ELF-1 (cell line): Measurements from ENCODE around the gene GDI2.
A peak's percentile ranks its signal among the peaks of the same experiment; 100 is the strongest.
"Not testable (repeated sequence)": the region's sequence is repeated elsewhere in the genome, so short reads cannot be mapped to it uniquely, and the experiment has no call there.

Experiments used
- DNase-seq: peaks from one replicate; pipeline ENCODE4 v3.0.0-alpha.2; 2016; ENCODE audit warnings: low read depth, low spot score

The GDI2 gene

DNA sequence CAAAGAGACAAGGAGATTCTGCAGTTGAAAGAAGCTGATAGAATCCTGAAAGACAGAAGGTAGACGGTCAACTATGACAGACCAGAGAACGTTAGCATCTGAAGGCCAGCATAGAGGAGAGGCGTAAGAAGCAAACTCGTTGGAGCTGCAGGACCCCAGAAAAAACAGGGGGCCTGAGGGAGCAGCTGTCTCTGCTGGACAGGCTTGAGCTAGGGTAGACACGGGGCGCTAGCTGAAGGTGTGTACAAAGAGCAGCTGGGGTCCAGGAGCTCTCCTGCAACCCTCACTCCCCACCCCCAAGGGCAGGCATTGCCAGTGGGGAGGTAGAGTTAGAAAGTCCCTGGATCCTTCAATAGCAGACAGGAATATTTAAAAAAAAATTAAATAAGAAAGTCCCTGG lies 14.6 kb upstream of the GDI2 start:
- no peak for DNase-seq

DNA sequence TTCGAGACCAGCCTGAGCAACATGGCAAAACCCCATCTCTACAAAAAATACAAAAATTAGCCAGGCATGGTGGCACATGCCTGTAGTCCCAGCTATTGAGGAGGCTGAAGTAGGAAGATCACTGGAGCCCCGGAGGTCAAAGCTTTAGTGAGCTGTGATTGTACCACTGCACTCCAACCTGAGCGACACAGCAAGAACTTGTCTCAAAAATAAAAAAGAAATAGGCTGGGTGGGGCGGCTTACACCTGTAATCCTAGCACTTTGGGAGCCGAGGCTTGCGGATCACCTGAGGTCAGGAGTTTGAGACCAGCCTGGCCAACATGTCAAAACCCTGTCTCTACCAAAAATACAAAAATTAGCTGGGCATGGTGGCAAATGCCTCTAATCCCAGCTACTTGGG lies 13.3 kb upstream of the GDI2 start:
- not testable (repeated sequence) for DNase-seq

DNA sequence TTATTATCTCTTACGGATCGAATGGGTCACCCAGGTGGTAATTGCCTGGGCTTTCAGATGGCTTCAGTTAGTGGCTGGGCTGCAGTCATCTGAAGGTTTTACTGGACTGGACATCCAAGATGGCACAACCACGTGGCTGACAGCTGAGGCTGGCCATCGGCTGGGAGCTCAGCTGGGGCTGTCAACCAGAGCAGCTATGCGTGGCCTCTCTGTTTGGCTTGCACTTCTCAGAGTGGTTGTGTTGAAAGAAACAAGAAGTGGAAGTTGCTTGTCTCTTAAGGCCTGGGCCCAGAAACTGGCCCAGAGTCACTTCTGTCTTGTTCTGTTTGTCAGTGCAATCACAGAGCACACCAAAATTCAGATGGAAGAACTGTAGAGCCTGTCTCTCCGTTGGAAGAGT lies 5.7 kb upstream of the GDI2 start:
- no peak for DNase-seq

DNA sequence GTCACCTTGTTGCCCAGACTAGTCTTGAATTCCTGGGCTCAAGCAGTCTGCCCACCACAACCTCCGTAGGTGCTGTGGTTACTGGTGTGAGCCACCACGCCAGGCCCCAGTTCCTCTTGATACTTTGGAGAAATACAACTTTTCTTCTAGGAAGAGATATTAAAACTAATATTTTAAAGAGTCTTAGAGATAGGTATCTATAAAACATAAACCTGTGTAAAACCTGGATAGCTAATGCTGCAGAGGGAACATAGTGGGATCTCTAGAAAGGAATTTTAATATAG lies 4.8 kb upstream of the GDI2 start:
- DNase-seq = no peak

DNA sequence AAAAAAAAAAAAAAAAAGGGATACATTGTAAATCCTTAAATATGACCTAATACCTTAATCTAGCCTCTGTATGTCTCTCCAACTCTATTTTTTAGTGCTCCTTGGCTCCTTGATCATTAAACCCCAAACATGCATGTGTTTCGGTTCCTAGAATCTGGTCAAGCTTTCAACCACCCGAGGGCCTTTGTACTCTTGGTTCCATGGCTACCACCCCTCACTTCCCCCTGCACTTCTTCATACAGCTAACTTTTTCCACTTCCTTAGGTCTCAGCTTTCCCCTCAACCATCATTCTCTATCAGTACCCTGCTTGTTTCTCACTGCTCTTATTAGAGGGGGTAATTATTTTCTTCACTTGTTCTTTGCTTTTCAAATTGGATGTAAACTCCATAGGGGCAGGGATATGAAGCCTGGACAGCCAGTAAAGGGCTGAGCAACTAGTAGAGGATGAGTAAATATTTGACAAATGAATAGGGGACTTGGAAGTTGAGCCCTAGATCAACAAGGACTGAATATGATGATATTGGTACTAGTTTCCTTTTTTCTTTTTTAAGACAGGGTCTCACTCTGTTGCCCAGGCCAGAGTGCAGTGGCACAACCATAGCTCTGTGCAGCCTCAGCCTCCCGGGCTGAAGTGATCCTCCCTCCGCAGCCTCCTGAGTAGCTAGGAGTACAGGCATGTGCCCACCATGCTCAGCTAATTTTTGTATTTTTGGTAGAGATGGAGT lies 4.3 kb upstream of the GDI2 start:
- DNase-seq = no peak

DNA sequence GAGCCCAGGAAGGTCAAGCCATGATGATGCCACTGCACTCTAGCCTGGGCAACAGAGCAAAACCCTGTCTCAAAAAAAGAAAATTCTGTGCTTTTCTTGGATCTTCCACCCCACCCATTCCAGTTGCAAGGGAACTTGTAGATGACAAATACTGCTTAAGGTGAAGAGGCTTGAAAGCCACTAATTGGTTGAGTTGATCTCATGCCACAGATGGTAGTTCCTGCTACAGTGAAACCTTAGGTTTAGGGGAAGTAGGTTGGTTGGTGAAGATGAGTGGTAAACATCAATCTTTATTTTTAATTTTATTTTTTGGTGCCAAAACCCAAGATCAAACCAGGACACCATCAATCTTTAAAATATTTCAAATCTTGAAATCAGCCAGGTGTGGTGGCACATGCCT lies 2.9 kb upstream of the GDI2 start:
- DNase-seq = no peak

DNA sequence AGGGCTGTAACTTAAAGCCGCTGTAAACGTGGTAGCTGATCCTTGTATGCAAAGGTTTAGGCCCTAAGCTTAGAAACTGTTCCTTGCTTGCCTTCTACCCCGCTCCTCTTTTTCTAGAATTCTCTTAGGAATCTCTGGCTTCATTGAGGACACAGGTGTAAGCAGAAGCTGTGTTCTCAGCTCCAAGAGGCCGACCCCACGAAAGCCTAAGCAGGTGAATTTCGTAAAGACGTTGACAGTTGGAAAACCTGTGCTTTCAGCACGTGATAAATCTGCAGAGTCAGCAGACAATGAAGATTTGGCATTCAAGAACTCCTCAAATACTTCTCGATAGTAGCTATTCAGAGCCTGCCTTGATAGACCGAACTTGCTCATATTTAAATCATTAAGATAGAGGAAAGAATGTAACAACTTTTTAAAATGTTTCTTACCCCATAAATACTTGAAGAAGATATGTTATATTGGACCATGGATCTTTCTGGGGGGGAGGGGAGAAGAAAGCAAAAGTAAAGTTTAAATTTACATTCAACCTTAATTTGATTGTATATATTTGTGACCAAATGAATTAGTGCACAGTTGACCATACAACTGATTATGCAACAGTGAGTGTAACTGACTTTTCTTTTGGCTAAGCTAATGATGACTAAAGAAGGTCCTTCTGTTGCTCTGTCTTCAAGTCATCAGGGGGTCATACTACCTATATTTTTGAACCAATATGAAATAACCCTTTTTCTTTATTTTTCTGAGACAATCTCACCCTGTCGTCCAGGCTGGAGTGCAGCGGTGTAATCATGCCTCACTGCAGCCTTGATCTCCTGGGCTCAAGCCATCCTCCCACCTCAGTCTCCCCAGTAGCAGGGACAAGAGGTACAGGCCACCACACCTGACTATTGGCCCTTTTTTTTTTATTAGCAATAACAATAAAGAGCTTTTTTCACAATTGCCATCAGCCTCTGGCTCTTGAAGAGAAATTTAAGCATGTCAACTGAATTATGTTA lies 1.2 kb upstream of the GDI2 start:
- no peak for DNase-seq

DNA sequence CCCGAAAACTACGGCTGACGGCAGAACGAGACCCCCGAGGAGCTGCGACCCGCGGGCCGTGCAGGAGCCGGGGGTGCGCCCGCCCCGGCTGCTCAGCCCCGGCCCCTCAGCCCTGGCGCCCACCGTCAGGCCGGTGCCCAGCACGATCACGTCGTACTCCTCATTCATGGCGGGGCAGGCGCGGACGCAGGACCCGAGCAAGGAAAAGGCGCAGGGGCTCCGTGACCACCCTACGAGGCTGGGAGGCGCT lies 218 bp downstream of the GDI2 start:
- no peak for DNase-seq

DNA sequence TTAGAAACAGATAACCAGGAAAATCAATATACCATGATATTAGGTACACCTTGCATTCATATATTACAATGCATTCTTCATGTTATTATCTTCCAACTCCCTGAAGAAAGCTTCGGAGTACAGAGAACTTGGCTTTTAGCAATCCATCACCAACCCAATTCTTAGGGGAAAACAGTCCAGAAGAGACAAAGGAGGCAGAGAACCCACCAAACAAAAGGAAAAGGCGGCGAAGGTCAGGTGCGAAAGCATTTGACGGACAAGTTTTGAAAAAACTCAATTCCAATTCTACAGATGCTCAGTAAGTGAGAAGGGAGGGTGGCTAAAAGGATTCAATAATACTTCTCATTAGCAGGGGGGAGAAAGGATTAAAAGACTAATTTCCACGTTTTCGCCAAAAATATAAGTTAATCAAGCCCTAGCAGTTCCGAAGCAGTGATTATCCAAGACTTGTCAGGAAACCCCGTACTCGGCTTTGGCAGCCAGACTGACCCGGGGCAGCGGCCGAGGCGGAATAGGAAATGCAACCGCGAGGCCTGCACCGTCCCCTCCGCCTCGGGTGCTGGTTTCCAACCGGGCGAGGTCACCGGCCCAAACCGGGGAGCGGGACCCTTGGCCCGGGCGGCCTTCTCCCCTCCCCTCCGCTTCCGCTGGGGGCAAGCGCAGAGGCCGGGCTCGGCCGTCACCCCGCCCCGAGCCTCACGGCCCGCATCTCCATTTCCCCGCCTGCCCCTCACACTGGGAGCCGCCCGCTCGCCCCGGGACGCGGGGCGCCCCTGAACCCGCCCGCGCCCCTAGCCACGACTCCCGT lies 747 bp downstream of the GDI2 start:
- peak; percentile 58 for DNase-seq

DNA sequence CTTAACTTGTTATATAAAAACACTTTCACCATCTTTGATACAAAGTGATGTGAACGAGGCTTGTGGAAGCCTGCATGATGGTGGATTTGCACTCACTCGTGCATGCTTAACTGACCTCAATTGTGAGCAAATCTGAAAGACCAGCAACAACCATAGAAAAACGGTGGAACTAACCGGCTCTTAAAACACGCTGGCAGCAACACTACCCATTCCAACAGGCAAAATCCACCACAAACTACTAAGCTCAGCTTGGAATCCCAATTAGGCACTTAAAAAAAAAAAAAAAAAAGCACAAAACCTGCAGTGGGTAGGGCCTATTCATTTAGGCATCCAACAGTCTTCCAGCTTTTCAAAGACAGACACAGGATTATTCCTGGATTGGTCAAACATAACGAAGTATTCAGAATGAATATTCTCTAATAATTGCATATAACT lies 1.8 kb downstream of the GDI2 start:
- DNase-seq = peak; percentile 62

DNA sequence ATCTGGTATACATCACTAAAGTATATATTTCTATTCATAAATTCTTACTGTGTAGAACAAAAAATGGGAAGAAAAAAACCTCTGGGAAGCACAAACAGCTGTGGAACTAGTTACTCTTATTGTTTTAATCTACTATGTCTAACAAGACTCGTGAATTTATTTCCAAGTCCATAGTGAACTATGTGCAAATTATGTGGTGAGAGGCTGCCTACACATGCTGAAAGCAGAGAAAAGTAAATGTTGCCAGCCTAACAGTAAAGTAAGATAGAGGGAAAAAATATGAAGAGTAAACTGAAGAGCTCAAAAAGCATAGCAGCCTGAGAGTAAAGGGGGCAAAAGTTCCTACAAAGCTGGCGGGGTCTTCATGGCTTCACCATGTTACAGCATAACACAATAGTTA lies 3.0 kb downstream of the GDI2 start:
- no peak for DNase-seq

DNA sequence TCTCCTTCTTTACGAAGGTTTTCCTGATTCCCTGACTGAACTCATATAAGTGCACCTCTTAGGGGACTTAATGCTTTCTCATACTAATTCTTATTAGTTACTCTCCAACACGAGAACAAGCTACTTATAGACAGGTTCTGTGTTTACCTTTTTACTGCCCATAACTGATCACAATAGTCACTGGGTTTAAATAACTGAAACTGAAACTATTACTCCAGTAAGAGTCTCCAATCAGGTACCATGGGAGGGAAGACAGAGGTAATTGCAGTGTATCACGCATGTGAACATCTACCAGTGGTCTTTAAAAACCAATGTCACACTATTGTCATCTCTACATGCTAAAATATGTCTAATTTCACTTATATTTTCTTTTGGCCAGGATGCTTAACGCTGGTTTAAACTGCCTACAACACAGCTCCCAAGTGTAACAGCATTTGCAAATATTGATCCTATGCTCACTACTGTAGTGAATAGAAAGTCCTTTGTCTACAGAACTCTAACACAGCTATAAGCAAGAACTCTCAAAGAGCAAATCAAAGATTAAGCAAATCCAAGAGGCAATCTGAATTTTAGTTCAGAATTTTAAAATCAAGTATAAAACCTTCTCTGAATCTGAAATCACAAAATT lies 3.6 kb downstream of the GDI2 start:
- no peak for DNase-seq

DNA sequence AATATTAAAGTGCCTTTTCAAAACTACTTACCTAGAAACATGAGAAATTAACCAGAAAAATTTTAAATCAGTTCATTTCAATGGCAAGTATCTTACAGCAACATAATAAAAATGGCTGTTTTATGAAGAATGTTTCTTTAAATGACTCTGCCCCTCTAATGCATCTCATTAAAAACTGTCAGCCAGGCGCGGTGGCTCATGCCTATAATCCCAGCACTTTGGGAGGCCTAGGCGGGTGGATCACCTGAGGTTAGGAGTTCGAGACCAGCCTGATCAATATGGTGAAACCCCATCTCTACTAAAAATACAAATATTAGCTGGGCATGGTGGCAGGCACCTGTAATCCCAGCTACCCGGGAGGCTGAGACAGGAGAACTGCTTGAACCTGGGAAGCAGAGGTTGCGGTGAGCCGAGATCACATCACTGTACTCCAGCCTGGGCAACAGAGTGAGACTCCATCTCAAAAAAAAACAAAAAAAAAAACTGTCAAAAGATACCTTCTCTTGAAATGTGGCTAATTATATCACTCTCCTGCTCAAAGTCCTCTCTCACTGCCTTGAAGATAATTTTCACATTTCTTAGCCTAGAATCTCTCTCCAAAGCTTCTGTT lies 4.3 kb downstream of the GDI2 start:
- not testable (repeated sequence) for DNase-seq

DNA sequence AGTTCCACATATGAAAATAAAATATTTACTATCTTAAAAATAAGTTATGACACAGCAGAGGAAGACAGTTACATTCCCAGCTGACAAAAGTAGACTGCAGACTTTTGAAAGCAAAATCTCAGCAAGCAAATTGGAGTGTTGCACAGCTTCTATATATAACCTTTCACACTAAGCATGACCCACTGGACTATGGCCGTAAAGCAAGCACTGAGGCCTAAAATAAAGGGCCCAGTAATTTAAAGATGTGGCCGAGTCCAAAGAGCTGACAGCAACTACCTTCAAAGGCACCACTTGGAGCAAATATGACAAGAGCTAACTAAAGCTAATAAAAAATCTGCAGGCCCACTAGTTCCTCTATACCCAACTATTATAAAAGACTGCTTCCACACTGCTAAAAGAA lies 6.5 kb downstream of the GDI2 start:
- no peak for DNase-seq

DNA sequence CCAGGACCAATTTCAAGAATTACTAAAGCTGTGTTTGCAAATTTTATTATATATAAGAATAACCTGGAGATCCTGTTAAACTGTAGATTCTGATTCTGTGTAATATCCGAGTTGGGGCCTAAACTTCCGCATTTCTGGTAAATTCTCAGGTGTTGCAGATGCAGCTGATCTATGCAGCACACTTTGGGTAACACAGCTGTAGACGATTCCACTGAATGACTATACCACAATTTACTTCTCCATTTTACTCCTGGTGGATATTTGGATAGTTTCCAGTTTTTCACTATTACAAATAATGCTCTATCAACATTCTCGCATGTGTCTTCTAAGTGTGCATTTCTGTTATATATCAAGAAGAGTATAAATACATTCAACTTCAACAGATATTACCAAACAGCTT lies 7.5 kb downstream of the GDI2 start:
- DNase-seq = no peak

DNA sequence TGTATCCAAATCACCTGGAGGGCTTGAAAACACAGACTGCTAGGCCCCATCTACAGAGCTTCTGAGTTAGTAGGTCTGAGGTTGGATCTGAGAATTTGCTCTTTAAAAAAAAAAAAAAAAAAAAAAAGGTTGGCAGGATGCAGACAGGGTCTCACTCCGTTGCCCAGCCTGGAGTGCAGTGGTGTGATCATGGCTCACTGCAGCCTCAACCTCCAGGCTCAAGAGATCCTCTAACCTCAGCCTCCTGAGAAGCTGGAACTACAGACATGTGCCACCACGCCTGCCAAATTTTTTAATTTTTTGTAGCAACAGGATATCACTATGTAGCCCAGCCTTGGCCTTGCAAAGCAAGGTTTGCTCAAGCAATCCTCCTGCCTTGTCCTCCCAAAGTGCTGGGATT lies 8.0 kb downstream of the GDI2 start:
- no peak for DNase-seq

DNA sequence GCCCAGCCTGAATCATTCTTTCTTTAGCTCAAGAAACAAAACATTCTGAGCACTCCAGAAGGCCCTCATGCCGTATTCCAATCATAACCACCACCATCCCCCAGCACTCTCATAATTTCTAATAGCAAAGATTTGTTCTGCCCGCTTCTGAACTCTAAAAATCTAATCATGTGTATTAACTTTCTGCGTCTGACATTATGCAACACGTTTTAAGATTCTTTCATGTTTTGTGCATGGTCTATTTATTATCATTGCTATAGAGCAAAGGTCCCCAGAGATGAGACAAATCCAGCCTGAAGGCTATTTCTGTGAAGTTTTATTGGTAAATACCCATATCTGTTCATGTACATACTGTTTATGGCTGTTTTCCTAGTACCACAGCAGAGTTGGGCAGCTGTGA lies 8.8 kb downstream of the GDI2 start:
- no peak for DNase-seq

DNA sequence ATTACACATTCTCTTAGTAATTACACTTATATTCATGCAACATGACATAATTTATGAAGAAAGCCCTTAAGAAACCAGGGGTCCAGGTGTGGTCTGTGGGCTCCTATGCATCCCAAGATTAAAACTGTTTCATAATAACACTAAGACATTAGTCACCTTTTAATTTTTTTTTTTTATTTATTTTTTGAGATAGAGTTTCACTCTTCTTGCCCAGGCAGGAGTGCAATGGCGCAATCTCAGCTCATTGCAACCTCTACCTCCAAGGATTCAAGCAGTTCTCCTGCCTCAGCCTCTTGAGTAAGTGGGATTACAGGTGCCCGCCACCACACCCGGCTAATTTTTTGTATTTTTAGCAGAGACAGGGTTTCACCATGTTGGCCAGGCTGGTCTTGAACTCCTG lies 12.5 kb downstream of the GDI2 start:
- DNase-seq = no peak

DNA sequence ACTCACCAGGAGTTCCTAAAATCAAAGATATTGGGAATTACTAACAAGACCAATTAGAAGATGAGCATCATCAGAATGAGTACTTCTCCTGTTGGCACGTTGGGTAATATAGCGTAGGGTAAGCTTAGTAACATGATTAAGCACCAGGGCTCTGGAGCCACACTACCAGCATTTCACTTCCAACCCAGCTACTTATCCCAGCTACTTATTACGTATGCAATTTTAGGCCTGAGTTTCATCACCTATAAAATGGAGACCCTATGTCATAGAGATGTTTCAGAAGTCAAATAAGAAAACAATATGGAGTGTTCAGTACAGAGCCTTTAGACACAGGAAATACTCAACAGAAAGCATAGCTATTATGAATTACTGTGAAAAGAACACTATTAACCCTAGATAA lies 19.0 kb downstream of the GDI2 start:
- DNase-seq = no peak

DNA sequence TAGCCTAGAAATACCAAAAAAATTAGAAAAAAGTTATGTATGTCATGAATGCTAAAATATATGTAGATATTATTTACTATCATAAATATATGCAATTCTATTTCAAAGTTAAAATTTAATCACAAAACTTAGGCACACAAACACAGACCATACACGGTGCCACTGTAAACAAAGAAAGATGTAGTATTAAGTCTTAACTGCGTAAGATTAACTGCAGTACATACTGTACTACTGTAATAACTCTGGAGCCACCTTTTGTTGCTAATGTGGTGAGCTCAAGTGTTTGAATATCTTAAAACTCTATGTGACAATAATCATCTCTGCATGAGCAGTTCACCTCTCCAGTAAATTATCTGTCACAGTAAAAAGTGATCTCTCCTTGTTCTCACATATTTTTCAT lies 23.6 kb downstream of the GDI2 start:
- no peak for DNase-seq

DNA sequence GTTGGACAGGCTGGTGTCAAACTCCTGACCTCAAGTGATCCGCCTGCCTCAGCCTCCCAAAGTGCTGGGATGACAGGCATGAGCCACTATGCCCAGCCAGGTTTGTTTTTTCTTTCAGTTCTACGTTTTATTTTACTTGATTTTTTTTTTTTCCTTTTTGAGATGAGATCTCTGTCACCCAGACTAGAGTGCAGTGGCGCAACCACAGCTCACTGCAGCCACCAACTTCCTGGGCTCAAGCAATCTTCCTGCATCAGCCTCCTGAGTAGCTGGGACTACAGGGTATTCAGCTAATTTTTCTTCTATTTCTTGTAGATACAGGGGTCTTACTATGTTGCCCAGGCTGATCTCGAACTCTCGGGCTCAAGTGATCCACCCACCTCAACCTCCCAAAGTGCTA lies 24.3 kb downstream of the GDI2 start:
- no peak for DNase-seq

DNA sequence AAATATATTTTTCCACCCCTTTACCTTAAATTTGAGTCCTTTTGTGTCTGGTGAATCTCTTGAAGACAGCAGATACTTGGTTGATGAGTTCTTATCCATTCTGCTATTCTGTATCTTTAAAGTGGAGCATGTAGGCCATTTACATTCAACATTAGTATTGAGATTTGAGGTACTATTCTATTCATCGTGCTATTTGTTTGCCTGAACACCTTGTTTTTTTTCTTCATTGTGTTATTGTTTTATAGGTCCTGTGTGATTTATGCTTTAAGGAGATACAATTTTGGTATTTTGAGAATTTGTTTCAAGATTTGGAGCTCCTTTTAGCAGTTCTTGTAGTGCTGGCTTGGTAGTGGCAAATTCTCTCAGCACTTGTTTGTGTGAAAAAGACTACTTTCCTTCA lies 29.9 kb downstream of the GDI2 start:
- DNase-seq = no peak
